Measurements from ENCODE around the gene CORIN.
"Not testable (repeated sequence)": the region's sequence is repeated elsewhere in the genome, so short reads cannot be mapped to it uniquely, and the experiment has no call there.

The CORIN gene

DNA sequence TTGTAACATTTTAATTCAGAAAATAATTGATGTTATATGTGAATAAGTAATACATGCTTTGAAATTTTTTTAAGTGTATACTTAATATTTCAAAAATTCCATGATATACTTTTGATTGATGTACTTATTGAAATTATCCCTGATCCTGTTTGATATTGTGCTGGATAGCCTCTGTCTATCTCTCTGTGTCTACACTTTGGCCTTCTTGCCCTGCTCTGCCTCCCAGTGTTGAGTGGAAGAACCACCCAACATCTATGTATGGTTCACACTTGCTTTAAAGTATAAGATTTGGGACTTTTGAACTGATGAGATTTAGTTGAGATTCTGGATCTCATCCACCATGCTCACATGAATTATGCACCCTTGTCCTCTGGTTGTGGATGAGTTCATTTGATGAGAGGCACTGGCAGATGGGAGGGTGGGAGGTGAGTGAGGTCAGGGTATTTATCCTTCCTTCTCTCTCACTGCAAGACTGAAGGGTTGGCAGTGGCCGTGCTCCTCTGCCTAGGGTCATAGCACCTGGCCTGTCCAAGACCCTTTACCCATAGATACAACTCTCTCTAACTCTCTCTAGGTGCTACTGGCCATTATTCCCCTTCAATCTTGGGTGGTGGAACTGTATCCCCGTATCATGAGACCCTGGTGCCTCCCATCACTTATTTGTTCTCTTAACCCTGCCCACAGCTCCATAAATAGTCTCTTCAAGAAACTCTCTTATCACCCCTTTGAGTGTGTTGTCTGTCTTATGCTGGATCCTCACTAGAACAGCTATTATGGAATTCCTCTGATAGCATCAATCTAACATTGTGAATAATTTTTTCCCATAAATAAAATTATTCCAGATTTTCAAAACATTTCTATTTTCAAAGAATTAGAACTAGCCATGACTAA lies 75.2 kb downstream of the CORIN start:
- DNase-seq, result no peak

DNA sequence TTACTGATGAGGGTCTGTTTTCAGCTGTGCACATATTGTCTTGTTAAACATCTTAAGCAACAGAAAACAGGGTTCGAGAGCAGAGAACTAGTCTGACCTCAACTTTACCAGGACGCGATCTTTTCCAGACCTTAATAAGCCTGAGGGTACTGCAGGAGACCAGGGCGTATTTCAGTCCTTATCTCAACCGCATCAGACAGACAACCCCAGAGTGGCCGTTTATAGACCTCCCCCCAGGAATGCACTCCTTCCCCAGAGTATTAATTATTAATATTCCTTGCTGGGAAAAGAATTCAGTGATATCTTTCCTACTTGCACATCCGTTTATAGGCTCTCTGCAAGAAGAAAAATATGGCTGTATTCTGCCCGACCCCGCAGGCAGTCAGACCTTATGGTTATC lies 84.6 kb downstream of the CORIN start:
- DNase-seq, result not testable (repeated sequence)

DNA sequence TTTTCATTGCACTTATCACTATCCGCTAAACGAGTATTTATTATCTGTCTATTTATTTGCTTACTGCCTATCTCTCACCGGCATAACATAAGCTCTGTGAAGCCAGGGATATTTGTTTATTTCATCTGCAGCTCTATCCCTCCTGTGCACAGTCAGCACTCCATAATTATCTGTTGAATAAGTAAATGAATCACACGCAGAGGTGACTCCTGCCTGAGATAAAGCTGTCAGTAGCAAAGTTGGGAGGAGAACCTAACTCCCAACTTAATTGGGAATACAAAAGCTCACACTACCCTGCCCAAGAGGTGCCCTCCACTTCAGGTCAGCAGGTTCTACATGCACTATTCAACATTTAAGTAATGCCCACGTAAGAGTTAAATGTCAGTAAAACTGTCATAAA lies 85.7 kb downstream of the CORIN start:
- no peak for DNase-seq

DNA sequence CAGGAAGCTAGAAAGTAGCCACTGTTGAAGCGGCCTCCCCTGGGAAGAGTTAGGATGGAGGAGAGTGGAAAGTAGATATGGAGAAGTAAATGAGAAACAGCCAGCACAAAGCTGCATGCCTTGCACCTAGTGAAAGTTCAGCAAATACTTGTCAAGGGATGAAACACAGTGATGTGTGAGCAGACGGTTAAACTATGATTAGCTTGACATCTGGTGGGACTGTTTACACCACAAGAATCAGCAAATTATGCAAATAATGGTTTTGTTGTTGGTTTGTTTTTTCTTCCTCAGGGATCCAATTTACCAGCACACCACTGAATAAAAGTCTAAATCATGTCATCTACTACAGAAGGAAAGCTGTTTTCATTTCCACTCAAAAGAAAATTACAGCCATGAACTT lies 87.1 kb downstream of the CORIN start:
- DNase-seq, result no peak

DNA sequence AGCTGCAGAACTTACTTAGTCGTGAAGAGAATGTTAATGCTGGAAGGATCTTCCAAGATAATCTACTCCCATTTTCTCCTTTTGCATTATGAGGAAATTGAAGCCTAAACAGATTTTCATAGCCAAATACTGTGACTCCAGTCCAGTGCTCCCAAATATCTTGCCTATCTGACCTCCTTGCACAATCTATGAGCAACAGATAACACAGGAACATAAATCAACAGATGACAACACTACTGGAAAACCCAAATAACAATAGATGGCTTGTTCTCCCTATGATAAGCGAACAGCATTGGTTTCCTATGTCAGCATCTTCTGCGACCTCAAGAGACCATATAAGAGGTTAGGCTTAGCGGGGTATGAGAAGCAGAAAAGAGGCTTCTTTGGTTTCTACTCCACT lies 88.0 kb downstream of the CORIN start:
- no peak for DNase-seq

DNA sequence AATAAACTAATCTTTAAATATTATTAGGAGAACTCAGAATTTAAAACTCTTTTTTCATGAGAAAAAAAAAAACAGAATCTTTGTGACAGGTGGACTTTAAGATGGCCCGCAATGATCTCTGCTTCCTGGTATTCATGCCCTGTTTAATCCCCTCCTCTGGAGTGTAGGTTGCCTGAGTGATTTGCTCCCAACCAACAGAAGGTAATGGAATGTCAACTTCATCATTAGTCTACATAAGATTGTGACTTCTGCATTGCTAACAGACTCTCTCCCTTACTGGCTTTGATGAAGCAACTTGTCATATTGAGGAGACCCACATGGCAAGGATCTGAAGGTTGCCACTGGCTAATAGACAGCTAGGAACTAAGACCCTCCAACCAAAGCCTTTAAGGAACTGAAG lies 88.8 kb downstream of the CORIN start:
- DNase-seq, result no peak

DNA sequence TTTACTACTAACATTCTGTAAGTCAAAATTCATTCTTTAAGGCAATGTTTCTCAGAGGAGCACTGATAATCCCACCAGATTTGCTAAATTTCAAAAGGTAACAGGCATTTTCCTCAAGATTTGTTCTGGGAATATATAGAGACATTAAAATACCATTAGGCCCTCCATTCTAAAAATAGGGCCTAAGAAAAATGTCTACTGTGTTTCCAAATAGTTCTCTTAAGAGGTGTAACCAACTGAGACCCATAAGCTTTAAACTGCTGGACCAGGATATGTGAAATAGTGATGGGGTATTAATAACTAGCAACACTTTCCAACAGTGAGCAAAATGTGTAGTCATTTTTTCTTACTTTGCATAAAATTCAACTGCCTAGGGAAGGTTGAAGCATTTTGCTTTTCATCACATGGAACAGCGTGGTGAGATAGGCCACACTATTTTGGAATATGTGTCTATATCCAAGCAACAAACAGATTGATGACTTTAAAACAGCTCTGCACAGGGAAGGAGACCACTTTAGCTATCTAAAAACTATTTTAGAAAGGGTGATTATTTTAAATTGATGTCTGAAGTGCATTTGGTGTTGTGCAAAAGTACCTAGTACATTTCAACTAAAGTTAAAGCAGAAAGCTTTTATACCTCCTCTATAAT lies 89.9 kb downstream of the CORIN start:
- DNase-seq, result no peak

DNA sequence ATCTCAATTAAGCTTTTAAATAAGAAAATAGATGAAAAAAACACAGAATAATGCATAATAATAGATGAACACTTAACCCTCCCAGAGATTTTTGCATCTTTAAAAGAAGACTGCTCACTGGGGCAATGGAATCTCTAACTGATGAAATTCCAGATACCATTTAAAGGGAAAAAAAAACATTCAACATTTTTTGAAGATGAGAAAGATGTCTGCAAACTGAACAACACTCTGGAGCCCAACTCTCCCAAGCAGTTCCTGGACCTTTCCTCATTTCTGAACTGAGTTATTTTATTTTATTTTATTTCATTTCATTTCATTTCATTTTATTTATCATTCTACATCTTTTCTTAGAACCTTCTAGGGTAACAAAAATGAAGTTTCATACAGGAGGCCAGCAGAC lies 90.7 kb downstream of the CORIN start:
- no peak for DNase-seq

DNA sequence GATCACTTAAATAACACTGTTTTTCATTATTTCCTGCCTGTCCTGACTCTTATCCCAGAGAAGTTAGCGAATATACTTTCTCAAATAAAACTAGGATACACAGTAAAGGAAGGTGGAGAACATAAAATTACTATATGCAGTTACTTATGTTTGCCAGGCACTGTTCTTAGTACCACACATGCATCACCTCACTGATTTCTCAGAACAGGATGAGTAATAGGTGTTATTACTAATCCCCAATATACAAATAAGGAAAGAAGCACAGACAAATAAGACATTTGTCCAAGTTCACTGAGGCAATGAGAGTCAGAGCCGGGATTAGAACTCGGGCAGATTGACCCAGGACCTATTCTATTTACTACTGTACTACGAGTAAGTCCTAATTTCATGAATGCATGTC lies 91.7 kb downstream of the CORIN start:
- no peak for DNase-seq

DNA sequence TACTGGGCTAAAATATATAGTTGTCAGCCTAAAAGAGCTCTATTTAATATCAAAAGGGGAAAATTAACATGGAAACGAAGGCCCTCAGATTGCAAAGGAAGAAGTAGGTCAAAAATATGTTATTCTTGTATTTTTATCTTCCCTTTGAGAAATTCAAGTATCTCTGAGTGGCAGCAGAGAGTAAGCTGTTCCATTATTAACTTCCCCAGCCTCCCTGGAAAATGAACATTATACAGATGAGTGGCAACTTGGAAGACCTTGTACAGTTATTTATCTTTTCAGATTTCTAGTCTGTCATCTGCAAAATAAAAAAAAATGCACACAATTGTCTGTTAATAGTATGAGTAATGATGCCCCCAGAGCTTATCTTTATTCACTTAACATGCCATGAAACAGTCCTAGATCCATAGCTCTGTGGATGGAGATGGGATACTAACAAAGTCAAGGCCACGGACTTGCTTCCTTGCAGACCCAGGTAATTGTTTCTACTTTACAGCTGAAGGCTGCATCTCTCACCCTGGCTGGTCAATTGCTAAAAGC lies 93.0 kb downstream of the CORIN start:
- no peak for DNase-seq

DNA sequence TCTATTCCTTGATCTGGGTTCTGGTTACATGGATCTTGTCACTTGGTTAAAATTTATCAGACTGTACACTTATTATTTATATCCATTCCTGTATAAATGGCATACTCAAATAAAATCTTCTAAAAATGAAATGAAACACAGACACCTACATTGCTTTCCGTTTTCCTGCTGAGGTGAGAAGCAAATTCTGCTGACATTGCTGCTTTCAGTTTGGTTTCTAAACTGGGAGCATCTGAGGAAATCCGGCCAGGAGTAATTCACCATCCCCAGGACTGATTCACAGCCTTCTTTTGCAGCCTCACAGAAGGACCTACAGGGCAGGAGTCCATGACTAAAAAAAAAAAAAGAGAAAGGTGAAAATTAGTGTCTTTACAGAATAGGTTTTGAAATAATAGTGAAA lies 93.6 kb downstream of the CORIN start:
- no peak for DNase-seq

DNA sequence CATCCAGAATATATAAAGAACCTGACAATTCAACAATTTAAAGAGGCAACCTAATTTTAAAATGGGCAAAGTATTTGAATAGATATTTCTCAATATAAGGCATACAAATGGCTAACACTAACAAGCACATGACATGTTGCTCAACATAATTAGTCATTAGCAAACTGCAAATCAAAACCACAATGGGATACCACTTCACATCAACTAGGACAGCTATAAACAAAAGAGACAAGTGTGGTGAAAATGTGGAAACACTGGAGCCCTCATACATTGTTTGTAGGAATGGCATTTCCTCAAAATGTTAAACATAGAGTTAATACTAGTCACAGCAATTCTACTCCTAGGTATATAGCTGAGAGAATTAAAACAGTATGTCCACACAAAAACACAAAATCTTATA lies 96.7 kb downstream of the CORIN start:
- peak; percentile 85 for DNase-seq

DNA sequence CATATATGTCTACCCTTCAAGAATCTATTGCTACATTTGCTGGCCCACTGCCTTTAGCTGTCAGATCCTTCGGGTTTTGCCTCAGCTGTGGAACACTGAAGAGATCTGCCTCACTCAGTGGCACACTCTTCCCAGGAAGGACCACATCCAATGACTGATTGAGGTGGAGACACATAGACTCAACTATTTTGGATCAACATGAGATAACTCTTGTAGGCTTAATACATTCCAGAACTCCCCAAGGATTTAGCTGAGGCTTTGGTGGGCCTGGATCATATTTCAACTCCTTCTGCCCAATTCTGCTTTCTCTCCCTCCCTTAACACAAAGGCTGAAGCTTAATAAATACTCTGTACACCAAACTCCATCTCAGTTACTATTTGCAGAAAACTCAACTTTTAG lies 100.5 kb downstream of the CORIN start:
- DNase-seq, result no peak

DNA sequence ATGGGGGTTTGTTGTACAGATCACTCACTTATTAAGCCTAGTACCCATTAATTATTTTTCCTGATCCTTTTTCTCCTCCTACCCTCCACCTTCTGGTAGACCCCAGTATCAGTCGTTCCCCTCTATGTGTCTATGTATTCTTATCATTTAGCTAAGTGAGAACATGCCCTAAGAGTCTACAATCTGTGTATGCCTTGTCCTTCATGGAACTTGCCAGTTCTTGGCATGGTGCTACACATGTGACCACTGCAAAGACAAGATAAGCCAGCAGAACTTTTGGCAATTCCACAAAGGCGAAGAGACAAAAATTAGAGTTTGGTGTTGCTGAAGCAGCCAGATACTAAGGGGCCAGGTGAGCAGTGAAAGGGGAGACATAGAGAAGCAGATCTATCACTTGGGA lies 101.3 kb downstream of the CORIN start:
- DNase-seq, result no peak

DNA sequence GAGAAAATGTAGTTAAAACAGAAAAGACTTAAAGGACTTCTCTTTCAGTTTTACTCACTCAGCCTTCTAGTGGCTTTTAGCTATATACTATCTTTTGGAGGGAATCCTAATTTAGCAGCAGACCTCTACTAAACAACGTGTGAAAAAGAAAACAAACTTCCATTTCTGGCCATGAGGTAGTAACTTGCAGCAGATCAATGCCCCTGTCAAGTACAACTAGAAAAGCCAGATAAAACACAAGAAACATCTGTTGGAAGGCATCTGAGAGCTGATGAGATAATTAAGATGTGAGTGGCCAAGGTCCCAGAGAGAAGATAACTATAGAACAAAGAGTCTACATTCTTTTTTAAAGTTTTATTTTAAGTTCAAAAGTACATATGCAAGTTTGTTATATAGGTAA lies 101.7 kb downstream of the CORIN start:
- no peak for DNase-seq

DNA sequence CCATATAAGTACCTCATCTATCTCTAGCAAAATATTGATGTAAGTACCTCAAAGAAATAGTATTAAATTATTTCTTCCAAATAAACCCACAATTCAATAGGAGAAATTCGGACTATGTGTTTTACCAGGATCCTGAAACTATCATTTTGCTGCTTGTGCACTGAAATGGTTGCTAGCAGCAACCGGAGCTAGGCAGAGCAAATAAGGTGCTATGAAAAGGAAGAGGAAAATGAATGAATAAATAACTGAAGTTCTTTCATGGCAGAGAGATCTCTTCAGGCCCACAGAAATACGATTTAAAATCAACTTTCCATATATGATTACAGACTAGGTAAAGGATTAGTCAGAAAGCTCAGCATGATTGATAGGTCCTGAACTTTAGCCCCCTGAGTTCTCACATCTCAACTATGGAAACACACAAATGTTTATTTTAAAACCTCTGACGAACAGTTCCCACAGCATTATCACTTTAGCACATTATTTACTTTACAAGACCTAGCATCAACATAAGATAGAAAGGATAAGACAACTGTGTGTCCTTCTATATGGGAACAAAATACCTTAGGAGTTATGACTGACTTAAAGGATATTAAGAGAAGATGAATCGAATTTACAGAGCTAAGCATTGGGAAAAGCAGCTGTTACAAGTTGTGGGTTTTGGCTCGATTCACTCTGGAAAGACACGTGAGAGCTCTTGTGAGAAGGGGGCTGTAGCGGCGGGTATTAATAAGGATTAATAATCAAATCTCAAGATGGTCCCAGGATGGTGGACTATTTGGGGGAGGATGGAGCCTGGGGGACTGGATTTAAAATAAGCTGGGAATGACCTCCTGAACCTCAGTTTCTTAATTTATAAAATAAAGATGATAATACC lies 104.3 kb downstream of the CORIN start:
- DNase-seq, result no peak

DNA sequence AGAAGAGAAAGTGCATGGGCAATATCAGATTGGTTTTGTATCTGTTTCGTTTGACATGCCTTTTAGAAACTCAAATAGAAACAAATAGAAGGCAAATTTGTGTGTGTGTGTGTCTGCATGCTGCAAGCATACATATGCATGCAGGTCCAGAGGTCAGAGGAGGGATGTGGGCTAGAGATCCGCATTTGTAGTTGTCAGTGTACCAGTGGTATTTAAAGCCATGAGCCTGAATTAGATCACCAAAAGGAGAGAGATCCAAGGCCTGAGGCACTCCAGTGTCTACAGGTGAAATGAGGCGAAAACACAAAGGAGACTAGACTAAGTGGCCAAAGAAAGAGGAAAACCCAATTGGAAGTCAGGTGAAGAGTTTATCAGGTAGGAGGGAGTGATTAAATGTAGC lies 106.7 kb downstream of the CORIN start:
- no peak for DNase-seq

DNA sequence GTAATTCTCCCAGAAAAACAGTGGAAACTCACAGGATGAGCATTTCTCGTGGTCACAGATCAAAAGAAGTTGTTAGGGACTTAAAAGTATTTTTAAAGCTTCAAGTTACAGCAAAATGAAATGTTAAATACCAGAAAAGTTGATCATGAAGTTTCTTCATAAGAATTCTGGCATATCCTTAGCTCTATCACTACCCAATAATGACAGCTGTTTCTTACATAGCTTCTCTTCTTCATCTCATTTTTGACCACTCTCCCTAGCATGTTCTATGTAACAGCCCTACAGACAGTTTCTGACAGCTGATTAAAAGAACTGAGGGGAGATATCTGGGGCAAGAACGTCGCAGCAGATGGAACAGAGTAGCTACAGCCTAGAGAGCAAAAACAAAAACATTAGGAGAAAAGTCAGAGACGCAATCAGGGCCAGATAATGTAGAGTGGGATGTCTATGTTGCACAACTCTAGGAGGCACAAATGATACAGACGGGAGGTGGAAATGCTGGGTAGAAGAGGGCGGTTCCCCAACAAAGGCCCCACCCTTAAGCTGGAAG lies 108.7 kb downstream of the CORIN start:
- no peak for DNase-seq

DNA sequence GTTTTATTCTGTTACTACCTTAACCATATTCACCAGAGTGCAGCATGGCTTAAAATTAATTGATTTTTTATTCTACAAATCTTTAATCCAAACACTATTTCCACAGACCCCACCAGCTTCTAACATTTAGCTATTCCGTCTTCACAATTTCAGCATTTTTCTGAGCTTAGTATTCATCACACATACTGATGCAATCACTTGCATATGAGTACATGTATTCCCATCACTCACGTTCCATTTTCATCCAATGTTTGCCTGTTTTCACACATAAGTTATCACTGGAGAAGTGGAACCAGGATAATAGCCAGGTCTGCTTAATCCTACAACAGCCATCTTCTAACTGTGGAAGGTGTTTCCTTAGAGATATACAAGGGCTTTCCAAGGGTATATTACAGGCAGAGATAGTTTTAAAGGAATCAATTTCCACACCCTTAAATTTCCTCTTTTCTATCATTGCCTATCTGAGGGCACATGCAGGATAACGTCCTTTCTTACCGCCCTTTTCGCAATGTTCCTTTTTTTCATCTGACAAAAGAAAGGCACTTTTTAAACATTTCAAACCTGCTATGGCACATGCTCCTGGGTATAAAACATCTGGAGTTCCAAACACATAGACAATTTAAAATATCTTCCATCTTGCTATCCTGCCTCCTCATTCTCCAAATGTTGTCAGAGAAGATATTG lies 115.8 kb downstream of the CORIN start:
- DNase-seq, result no peak

DNA sequence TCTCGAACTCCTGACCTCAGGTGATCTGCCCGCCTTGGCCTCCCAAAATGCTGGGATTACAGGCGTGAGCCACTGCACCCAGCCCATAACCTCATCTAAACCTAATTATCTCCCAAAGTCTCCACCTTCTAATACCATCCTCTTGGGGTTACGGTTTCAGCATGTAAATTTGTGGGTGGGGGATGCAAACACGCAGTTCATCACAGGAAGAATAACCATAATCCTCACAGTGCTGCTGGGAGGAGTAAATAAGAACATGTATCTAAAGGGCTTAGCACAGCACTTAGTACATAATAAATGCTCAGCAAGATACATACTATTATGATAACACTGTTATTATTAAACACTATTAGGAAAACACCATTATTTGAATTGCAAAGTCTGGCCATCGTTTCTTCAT lies 116.4 kb downstream of the CORIN start:
- no peak for DNase-seq

DNA sequence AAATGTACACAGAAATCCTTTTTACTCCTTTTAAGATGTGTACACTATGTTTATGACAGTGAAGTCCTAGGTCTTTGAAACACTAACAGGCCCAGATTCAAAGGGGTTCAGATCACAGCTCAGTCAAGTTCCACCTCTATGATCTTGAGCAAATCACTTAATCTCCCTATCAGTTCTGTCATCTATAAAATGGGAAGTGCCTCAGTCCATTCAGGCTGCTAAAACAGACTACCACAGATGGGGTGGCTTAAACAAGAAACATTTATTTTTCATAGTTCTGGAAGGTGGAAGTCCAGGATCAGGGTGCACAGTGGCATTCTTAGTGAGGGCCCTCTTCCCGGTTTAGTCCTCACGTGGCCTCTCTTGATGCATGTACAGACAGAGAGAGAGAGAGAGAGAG lies 117.1 kb downstream of the CORIN start:
- no peak for DNase-seq

DNA sequence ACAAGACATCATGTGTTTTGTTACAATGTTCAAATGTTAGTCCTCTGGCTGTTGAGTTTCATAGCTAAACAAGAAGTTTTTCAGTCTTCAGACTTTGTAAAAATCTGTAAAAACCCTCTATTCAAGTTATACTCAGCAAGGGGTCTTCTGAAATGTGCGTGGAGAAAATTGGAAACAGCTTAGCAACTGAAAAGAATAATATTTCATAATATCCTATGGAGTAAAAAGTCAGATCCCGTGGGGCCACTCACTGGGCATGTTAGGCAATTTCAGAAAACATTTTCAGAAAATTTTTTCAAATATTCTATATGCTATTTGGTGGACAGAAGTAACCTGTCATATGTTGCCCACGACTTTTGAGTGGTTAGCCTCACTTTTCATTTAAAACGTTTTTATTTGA lies 118.3 kb downstream of the CORIN start:
- DNase-seq, result no peak

Data from inflammatory macrophage treated with lipopolysaccharide for 4 hours (primary cell).